ENCODE data around the gene IRF4.

IRF4 gene

GRCh38 chr6:399785-400534, 8.4 kb downstream of the IRF4 start:
- DNase-seq: no peak

GRCh38 chr6:400815-401214, 9.3 kb downstream of the IRF4 start:
- no peak for DNase-seq

GRCh38 chr6:401239-401993, 9.9 kb downstream of the IRF4 start:
- no peak for DNase-seq

GRCh38 chr6:401994-402640, 10.6 kb downstream of the IRF4 start:
- DNase-seq: no peak

GRCh38 chr6:402901-403658, 11.5 kb downstream of the IRF4 start:
- DNase-seq: no peak

GRCh38 chr6:403659-404655, 12.4 kb downstream of the IRF4 start:
- DNase-seq: no peak

- no peak for DNase-seq
These were observed 13.3 kb downstream of the IRF4 start for GRCh38 chr6:404685-405423.

GRCh38 chr6:408148-408547, 16.6 kb downstream of the IRF4 start:
- DNase-seq: no peak

- no peak for DNase-seq
These were observed 17.1 kb downstream of the IRF4 start for GRCh38 chr6:408599-409102.

- DNase-seq: no peak
These were observed 17.9 kb downstream of the IRF4 start for GRCh38 chr6:409370-409972.

GRCh38 chr6:410555-411395, 19.2 kb downstream of the IRF4 start:
- DNase-seq: no peak

GRCh38 chr6:411402-412145, 20.0 kb downstream of the IRF4 start:
- no peak for DNase-seq

- DNase-seq: no peak
These were observed 20.8 kb downstream of the IRF4 start for GRCh38 chr6:412146-412886.

GRCh38 chr6:414447-414846, 22.9 kb downstream of the IRF4 start:
- DNase-seq: no peak

- no peak for DNase-seq
These were observed 23.5 kb downstream of the IRF4 start for GRCh38 chr6:415087-415486.

- no peak for DNase-seq
These were observed 29.7 kb downstream of the IRF4 start for GRCh38 chr6:421211-421610.

- no peak for DNase-seq
These were observed 31.0 kb downstream of the IRF4 start for GRCh38 chr6:422433-423054.

All from NCI-H2081 treated with DMSO at 0.1 percent for 48 hours (cell line).